Measurements from ENCODE around the gene IQSEC1.

IQSEC1 gene

GRCh38 chr3:13027154-13027553 lies 46.1 kb downstream of the IQSEC1 start:
- intact Hi-C loops (cut with DNase I; ENCODE audit: low total_unique reads) = no loop called here
- peaks cover 0 to 24% (median 11%) of the 10 kb centered on the region in 4 donors for H3K4me1 ChIP-seq
- no peak for DNase-seq

GRCh38 chr3:13026534-13026933 lies 46.7 kb downstream of the IQSEC1 start:
- no peak for DNase-seq
- Histone ChIP-seq H3K27ac (no peak overlapping the region), H3K36me3 (no peaks in the 10 kb centered on the region), H3K4me1 (peaks cover 0 to 30% (median 17%) of the 10 kb centered on the region in 4 donors), H3K27me3 (no peaks in the 10 kb centered on the region), H3K9me3 (no peaks in the 10 kb centered on the region), H3K4me3 (no peak overlapping the region)
- TF ChIP-seq CTCF (IDR thresholded peaks at IDR 0.05) = no peak
- intact Hi-C loops (cut with DNase I; ENCODE audit: low total_unique reads) = no loop called here

More at GRCh38 chr3:13027154-13027553, 46.1 kb downstream of the IQSEC1 start:
- H3K4me3 ChIP-seq = no peak overlapping the region
- H3K36me3 ChIP-seq = no peaks in the 10 kb centered on the region
- no peaks in the 10 kb centered on the region for H3K27me3 ChIP-seq
- no peak for TF ChIP-seq CTCF (IDR thresholded peaks at IDR 0.05)
- H3K9me3 ChIP-seq = no peaks in the 10 kb centered on the region
- H3K27ac ChIP-seq = no peak overlapping the region

GRCh38 chr3:13025778-13026518 lies 47.3 kb downstream of the IQSEC1 start:
- TF ChIP-seq CTCF (IDR thresholded peaks at IDR 0.05) = no peak
- DNase-seq = no peak

GRCh38 chr3:13025090-13025489 lies 48.1 kb downstream of the IQSEC1 start:
- Histone ChIP-seq H3K27me3 (no peaks in the 10 kb centered on the region), H3K27ac (peak overlapping the region in 1 of 2 donors; percentile 47), H3K9me3 (no peaks in the 10 kb centered on the region), H3K4me1 (peaks cover 0 to 44% (median 27%) of the 10 kb centered on the region in 4 donors), H3K36me3 (no peaks in the 10 kb centered on the region), H3K4me3 (no peak overlapping the region)
- intact Hi-C loops (cut with DNase I; ENCODE audit: low total_unique reads) = no loop called here
- no peak for TF ChIP-seq CTCF (IDR thresholded peaks at IDR 0.05)
- peak; percentile 62 to 85 for DNase-seq

More at GRCh38 chr3:13025778-13026518, 47.3 kb downstream of the IQSEC1 start:
- no peaks in the 10 kb centered on the region for H3K36me3 ChIP-seq
- H3K9me3 ChIP-seq = no peaks in the 10 kb centered on the region
- intact Hi-C loops (cut with DNase I; ENCODE audit: low total_unique reads) = no loop called here
- no peaks in the 10 kb centered on the region for H3K27me3 ChIP-seq
- peak overlapping the region in 1 of 2 donors; percentile 47 for H3K27ac ChIP-seq
- peaks cover 0 to 36% (median 23%) of the 10 kb centered on the region in 4 donors for H3K4me1 ChIP-seq
- H3K4me3 ChIP-seq = no peak overlapping the region

GRCh38 chr3:13024765-13025065 lies 48.5 kb downstream of the IQSEC1 start:
- TF ChIP-seq CTCF (IDR thresholded peaks at IDR 0.05) = no peak
- no peaks in the 10 kb centered on the region for H3K27me3 ChIP-seq
- H3K4me3 ChIP-seq = no peak overlapping the region
- H3K36me3 ChIP-seq = no peaks in the 10 kb centered on the region
- intact Hi-C loops (cut with DNase I; ENCODE audit: low total_unique reads) = no loop called here
- peaks cover 0 to 48% (median 30%) of the 10 kb centered on the region in 4 donors for H3K4me1 ChIP-seq
- H3K27ac ChIP-seq = peak overlapping the region in 1 of 2 donors; percentile 47
- no peaks in the 10 kb centered on the region for H3K9me3 ChIP-seq
- DNase-seq = no peak
